ENCODE data around the gene TIMP1.

TIMP1 gene

GRCh38 chrX:47556045-47556623, 26.1 kb upstream of the TIMP1 start:
- DNase-seq (ENCODE audit: low spot score), result peak; percentile 90
- Histone ChIP-seq H3K27me3 (ENCODE audit: insufficient read depth, poor library complexity, severe bottlenecking) (no peaks in the 10 kb centered on the region), H3K4me3 (ENCODE audit: severe bottlenecking) (peak overlapping the region; percentile 51), H3K9me3 (ENCODE audit: severe bottlenecking) (no peaks in the 10 kb centered on the region), H3K36me3 (ENCODE audit: low read depth) (no peaks in the 10 kb centered on the region), H3K27ac (ENCODE audit: poor library complexity, severe bottlenecking) (peak overlapping the region; percentile 29), H3K4me1 (ENCODE audit: insufficient read depth, poor library complexity, severe bottlenecking) (no peaks in the 10 kb centered on the region)
- no peak for TF ChIP-seq CTCF (IDR thresholded peaks at IDR 0.05; ENCODE audit: poor library complexity, severe bottlenecking)
- ATAC-seq (ENCODE audit: low read depth), result peak; percentile 99

- no peaks in the 10 kb centered on the region for H3K9me3 ChIP-seq (ENCODE audit: severe bottlenecking)
- H3K4me3 ChIP-seq (ENCODE audit: severe bottlenecking), result no peak overlapping the region
- no peak for ATAC-seq (ENCODE audit: low read depth)
- H3K27ac ChIP-seq (ENCODE audit: poor library complexity, severe bottlenecking), result no peak overlapping the region
- DNase-seq (ENCODE audit: low spot score), result no peak
- H3K4me1 ChIP-seq (ENCODE audit: insufficient read depth, poor library complexity, severe bottlenecking), result peaks cover 3% of the 10 kb centered on the region
- no peak for TF ChIP-seq CTCF (IDR thresholded peaks at IDR 0.05; ENCODE audit: poor library complexity, severe bottlenecking)
- H3K27me3 ChIP-seq (ENCODE audit: insufficient read depth, poor library complexity, severe bottlenecking), result no peaks in the 10 kb centered on the region
- peaks cover 9% of the 10 kb centered on the region for H3K36me3 ChIP-seq (ENCODE audit: low read depth)
Measured at GRCh38 chrX:47558436-47558835, 23.8 kb upstream of the TIMP1 start.

GRCh38 chrX:47560179-47560933, 21.9 kb upstream of the TIMP1 start:
- peak overlapping the region; percentile 92 for H3K4me3 ChIP-seq (ENCODE audit: severe bottlenecking)
- peak overlapping the region; percentile 58 for H3K27ac ChIP-seq (ENCODE audit: poor library complexity, severe bottlenecking)
- no peak for DNase-seq (ENCODE audit: low spot score)
- ATAC-seq (ENCODE audit: low read depth), result no peak
- H3K9me3 ChIP-seq (ENCODE audit: severe bottlenecking), result no peaks in the 10 kb centered on the region
- peaks cover 12% of the 10 kb centered on the region for H3K4me1 ChIP-seq (ENCODE audit: insufficient read depth, poor library complexity, severe bottlenecking)
- no peak for TF ChIP-seq CTCF (IDR thresholded peaks at IDR 0.05; ENCODE audit: poor library complexity, severe bottlenecking)
- H3K36me3 ChIP-seq (ENCODE audit: low read depth), result peaks cover 27% of the 10 kb centered on the region
- H3K27me3 ChIP-seq (ENCODE audit: insufficient read depth, poor library complexity, severe bottlenecking), result no peaks in the 10 kb centered on the region

- H3K27ac ChIP-seq (ENCODE audit: poor library complexity, severe bottlenecking), result peak within 1 kb of the TSS; percentile 58
- ATAC-seq (ENCODE audit: low read depth) (peak; percentile 87), DNase-seq (ENCODE audit: low spot score) (peak; percentile 96)
- H3K4me3 ChIP-seq (ENCODE audit: severe bottlenecking), result peak within 1 kb of the TSS; percentile 92
- no peak for TF ChIP-seq CTCF (IDR thresholded peaks at IDR 0.05; ENCODE audit: poor library complexity, severe bottlenecking)
- H3K27me3 ChIP-seq (ENCODE audit: insufficient read depth, poor library complexity, severe bottlenecking), result no peaks in the 10 kb centered on the region
- H3K9me3 ChIP-seq (ENCODE audit: severe bottlenecking), result no peaks in the 10 kb centered on the region
- H3K4me1 ChIP-seq (ENCODE audit: insufficient read depth, poor library complexity, severe bottlenecking), result peaks cover 12% of the 10 kb centered on the region
- peaks cover 34% of the 10 kb centered on the region for H3K36me3 ChIP-seq (ENCODE audit: low read depth)
Measured at GRCh38 chrX:47560934-47561658, 21.1 kb upstream of the TIMP1 start, which contains the start of gene ARAF. Gene ARAF (plus strand): TSS chrX:47561205. CDS start chrX:47562968, 1,763 bp downstream.

Measured in RWPE2 (cell line).